NCI-H748 (cell line): ENCODE data around the gene FAT1.
A peak's percentile ranks its signal among the peaks of the same experiment; 100 is the strongest.

Experiments
- DNase-seq: peaks from one replicate; lab custom pipeline; 2025; ENCODE audit not compliant: unreplicated experiment; lab: John Stamatoyannopoulos, UW

The FAT1 gene

GRCh38 chr4:186581421-186581820, 142.2 kb downstream of the FAT1 start:
- DNase-seq = no peak

- DNase-seq = no peak
These were observed 143.0 kb downstream of the FAT1 start for GRCh38 chr4:186580669-186581068.

- no peak for DNase-seq
These were observed 153.3 kb downstream of the FAT1 start for GRCh38 chr4:186570193-186570996.

- DNase-seq = no peak
These were observed 154.0 kb downstream of the FAT1 start for GRCh38 chr4:186569533-186570192.

GRCh38 chr4:186566068-186566467, 157.6 kb downstream of the FAT1 start:
- no peak for DNase-seq

GRCh38 chr4:186563761-186564160, 159.9 kb downstream of the FAT1 start:
- no peak for DNase-seq

- DNase-seq = no peak
These were observed 161.9 kb downstream of the FAT1 start for GRCh38 chr4:186561748-186562147.

GRCh38 chr4:186560647-186561046, 163.0 kb downstream of the FAT1 start:
- DNase-seq = no peak

- DNase-seq = no peak
These were observed 166.2 kb downstream of the FAT1 start for GRCh38 chr4:186557486-186557885.

GRCh38 chr4:186557061-186557460, 166.6 kb downstream of the FAT1 start:
- peak; percentile 4 for DNase-seq

GRCh38 chr4:186554914-186555827, 168.5 kb downstream of the FAT1 start, which contains the start of gene MTNR1A:
Gene MTNR1A (minus strand): TSS chr4:186555567. CDS start chr4:186555365, 202 bp downstream.
- DNase-seq = peak; percentile 12

- peak; percentile 55 for DNase-seq
These were observed 169.1 kb downstream of the FAT1 start for GRCh38 chr4:186554539-186554913.

- DNase-seq = no peak
These were observed 169.9 kb downstream of the FAT1 start for GRCh38 chr4:186553717-186554116.

GRCh38 chr4:186551849-186552248, 171.8 kb downstream of the FAT1 start:
- DNase-seq = no peak

- no peak for DNase-seq
These were observed 178.2 kb downstream of the FAT1 start for GRCh38 chr4:186545436-186545835.

GRCh38 chr4:186543206-186543605, 180.4 kb downstream of the FAT1 start:
- no peak for DNase-seq

GRCh38 chr4:186541801-186542200, 181.9 kb downstream of the FAT1 start:
- DNase-seq = no peak

GRCh38 chr4:186537843-186538521, 185.7 kb downstream of the FAT1 start:
- no peak for DNase-seq
